ENCODE measurements around the gene LRMDA.

The LRMDA gene

DNA sequence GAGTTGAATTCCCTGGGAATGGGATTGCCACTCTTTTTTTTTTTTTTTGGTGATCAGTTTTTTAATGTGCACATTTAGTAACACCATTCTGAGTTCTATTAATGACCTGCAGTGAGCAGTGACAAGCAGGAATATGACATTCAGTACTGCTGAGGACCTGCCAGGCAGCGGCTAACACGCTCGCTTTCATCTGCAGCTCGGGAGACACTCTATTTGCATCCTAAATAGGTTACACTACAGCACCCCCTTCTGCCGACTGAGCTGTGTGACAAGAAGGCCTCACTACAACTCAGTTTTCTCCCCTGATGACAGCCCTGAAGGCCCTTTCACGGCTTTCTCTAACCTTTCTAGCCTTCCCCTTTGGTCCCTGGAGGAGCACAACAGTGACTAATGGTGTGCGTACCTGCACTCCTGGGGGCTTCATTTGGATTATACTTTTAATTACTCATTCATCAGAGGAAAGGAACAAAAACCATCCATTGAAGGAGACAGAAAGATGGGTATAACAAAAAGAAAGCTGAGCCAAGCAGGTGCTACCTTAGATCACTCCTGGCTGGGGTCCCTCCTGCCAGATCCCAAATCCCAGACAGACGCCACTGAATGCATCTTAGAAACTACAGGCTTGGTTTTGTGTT, 872.4 kb downstream of the LRMDA start:
- no peak for DNase-seq

DNA sequence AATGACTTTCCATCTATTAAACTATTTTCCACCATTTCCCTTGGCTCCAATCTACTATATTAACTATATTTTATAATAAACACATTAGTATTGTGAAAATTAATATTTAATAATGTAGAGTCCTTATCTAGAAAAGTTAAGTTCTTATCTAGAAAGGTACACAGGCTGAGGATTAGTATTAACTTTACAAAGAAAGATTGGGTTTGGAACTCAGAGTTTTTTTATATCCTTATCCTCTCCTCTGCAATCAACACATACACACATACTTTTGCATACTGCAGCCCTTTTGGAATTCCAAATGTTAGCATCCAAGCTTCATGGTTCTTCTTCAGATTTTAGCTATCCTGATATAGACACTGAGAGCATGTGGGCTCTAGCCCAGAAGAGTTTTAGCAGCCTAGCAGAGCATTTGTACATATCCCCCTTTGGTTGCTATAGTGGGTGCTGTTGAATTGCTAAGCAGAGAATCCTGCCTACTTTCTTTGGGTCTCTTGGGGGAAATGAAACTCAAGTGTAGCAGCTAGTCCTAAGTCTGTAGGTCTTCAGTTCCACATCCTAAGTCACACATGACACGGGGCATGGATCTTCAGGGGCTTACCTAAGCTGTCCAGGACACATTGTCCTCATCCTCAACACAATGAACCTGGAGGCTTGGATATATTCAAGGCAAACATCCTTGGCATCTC, 874.6 kb downstream of the LRMDA start:
- DNase-seq = no peak

DNA sequence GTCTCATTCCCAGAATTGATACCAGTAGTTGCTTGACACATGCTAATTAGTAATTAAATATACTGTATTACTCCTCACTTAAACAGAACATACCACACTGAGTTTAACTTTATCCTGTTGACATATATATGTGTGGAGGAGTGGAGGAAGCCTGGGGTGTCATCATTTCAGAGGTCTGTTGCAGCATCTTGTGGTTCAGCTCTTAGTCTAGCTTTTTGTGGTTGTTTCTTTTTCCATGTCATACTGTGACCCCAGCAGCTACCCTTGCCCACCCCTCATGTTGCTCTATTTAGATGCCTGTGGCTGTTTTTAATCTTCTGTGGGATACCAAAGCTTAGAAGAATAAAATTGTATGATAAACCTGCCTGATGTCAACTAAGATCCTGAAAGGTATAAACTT, 875.4 kb downstream of the LRMDA start:
- DNase-seq = no peak

DNA sequence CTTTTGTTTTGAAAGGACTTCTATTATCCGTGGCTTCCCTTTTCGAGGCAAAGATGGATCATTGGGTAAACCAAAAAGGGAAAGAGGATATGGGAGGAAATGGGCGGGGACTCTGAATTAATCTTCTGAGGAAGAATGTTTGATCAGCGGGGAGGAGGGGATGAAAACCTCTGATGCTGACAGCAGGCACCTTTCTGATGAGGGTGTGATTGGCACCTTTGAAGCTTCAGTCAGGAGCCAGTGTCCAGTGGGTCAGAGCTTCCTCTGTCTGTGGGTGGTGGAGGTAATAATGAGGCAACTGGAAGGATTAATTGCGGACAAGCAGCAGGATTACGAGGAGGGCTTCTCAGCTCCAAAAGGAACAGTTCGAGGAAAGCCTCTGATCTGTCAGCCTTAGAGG, 877.6 kb downstream of the LRMDA start:
- DNase-seq = no peak

DNA sequence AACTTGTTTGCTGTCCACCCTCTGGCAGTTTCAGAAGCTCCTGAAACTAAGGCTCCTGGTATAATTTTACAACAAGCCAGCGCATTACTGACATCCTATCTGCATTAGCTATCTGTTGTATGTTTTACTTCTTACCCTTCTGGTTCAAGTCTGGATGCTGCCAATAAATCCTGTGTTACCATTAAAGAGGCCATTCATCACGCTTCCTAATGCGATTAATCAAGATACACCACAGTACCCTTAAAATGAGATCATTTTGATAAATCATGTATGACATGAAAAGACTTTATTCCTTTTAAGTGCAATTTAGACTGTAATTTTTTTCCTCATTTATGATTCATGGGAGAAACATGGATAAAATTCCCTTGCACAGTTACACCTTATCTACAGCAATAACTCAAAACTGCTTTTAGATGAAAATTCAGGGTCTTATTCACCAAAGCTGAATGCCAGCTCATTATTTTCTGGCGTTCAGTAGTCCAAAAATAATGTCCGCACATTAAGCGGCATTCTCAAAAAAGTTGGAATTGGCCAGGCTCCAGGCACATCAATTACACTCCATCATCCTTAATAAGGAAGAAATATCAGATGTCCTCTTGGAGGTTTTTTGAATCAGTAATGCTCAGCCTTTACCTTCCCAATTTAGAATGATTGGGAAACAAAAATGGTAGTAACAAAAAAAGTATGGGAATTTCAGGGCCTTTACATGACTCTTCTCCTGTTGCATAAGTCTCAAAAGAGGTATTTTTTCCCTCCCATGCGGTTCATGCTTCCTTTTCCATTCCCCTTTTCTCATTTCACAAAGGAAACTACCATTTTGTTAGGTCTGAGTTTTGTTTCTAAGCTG, 878.5 kb downstream of the LRMDA start:
- DNase-seq = no peak

DNA sequence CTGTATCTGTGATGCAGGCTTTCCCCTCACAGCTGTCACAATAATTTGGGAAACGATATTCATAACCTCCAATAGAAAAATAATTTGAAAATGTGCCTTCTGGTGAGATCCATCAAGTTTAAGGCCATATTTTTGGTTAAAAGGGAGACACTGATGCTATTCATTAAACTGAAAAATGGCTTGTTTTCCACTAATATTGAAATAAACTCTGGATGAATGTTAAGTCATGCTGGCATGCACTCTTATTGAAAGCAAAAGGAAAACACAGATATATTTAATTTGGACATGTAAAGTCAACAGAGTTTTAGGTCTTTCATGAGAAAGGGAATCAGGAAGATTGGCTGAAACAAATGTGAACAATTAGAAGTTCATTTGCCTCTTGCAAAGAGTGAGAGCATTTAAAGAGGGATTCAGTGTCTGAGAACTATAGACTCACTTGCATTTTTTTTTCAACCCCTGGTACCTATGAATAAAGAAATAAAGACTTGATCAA, 879.2 kb downstream of the LRMDA start:
- no peak for DNase-seq

DNA sequence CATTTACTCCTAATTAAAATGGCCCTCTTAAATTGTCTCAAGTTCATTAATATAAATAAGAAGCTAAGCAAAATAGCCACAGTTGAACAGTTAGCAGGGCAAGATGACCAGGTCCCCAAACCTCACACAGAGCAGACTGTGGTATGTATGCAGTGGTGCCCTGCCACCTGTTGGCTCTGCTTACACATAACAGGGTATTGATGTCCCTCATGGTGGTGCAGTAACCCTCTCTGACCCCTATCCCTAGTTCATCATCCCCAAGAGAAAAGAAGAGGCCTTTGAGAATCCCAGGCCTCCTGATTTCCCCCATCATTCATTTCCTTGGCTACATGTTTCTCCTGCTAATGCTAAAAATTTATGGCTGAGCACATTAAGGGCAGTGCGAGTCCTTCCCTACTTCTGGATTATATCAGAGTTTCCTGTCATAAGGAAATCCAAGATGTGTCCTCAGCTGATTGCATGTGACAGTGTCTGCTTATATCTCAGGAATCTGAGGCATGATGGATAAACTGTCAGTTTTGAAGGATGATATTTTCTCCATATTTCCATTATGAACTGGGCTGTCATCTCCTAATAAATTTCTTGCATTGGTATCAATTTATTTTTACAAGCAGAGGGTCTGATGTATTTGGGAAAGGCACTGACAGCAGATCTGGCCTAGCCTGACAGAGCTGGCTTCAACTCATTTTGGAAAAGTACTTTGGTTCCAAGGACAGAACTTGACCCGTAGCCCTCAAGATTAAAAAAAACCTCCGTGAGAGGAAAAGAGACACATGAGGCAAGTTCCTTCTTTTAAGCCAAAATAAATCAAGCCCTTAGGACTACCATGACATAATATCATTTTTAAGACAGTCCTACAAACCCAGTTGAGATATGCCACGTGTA, 880.6 kb downstream of the LRMDA start:
- no peak for DNase-seq

DNA sequence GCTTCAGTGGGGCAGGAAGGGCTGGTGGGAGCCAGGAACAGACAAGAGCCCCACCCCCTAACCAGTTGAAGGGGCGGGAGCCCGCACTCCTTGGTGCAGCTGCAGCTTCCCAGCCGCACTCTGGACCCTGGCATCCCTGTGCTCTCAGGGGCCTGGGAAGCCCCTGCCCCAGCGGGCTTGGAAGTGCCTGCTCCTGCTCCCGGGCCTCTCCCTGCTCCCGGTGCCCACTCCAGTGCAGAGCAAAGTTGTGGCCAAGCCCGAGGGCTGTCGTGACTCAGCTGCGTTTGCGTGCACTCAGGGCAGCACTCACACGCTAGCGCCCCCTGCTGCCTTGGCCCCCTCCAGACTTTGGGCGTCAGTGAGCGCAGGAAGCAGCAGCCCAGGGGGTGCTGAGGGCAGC, 883.8 kb downstream of the LRMDA start:
- no peak for DNase-seq

DNA sequence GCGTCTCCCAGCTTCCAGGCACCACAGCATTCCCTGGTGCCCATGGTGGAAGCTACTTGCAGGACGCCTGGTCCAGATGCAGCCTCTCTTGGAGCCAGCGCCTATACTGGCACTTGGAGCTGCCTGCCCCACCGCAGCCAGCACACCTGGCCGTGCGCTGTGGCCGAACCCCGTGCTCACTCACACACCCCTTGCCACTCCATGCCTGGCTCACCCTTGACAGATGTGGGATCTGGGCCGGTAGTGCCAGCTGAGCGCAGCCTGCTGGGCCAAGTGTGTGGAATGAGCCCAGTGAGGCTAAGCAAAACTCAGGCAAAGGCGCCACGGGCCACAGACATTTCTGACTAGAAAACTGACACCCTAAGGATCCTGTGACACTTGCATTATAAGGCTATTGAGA, 884.8 kb downstream of the LRMDA start:
- DNase-seq = no peak

DNA sequence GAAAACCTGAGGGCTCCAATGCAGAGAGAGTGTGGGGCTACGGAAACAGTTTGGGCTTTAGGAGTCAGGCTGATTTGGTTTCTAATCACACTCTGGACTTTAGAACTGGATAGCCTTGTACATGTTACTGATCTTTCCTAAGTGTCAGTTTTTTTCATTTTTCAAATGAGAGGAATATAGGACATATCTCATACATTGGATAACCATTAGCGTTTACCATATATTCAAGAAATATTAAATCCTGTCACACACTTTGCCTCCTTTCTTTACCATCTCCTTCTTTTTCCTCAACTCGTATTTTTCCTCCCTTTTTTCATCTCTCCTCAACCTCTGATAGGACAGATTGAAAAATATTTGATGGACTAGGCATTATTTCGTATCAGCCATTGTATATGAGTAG, 885.7 kb downstream of the LRMDA start:
- no peak for DNase-seq

DNA sequence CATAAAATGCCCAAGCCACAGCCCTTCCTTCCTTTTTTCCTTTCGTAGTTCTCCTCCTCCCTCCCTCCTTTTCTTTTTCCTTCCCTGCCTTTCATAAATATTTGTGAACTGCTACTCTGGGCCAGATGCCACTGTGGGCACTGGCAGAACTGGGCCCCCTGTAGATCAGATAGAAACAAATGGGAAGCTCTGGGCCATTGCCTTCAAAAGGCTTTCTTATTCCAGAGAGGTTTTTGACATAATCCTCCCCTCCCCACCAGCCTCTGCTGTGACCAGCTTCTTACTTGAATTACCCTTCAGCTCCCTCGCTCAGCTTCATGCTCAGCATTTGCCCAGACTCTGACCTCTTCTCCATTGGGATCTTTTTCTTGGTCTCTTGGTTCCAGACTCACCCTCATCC, 886.8 kb downstream of the LRMDA start:
- no peak for DNase-seq

DNA sequence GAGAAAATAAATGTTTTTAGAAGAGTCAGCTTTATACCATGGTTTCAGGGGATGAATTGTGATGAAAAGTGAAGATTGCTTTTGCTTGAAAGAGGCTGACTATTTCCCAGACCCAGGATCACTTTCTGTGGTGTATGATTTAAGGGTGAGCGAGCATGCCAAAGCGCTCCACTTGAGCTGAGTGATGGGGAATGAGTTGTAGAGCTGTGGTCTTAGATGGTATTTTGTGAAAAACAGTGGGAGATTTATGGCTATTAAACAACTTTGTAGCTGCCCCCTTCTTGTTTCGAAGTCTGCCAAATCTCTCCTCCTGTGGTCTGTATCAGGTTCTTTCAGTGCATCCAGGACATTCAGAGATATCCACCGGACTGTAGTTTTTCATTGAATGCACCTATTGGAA, 888.2 kb downstream of the LRMDA start:
- DNase-seq = no peak

DNA sequence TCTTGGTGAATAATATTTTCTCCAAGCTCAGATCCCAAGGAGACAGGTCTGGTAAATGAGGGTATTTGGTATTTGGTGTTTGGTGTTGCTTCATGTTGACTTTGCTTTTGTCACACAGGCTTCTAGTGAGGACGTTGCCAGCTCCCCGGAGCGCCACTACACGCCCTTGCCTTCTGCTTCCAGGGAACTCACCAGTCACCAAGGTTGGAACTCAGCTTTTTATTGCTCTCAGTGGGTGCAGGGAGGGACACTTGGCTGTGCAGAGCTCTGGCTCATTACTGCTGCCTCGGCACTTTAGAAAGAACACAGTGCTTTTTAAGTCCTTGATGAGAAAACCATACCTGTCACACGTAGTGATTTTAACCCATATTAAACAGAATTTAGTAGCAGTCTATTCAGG, 892.9 kb downstream of the LRMDA start:
- DNase-seq = no peak

DNA sequence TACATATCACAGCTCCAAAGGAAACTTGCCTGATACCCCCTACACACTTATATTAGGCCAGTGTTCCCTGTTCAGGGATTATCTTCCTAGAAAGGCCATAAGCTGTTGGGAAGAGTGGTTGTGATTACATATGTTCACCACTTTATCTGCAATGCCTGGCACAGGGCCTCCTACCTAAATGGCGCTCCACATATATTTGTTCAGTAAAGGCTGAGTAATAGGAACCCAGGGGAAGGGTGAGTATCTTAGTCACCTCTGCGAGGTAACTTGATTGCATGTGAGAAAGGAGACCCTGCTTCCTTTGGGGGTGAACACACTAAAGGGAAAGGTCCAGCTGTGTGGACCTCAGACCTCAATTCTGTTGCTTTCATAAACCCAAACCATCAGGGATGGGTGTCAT, 896.0 kb downstream of the LRMDA start:
- no peak for DNase-seq

DNA sequence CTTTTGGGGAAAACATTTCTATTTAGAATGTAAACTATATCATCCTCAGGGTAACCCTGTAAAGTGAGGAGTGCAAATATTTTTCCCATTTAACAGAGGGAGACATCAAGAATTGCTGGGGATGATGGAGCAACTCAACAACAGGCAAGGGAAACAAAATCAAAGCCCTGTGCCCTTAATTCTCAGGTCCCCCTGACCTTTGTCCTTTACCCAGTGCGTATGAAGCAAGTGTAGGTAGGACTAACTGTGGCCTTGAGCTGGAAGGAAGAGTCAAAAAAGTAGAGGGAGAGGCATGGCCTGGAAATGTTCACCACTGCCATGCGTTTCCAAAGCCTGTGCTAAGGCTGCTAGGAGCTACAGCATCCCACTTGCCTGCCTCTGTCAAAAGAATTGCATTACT, 896.9 kb downstream of the LRMDA start:
- no peak for DNase-seq

DNA sequence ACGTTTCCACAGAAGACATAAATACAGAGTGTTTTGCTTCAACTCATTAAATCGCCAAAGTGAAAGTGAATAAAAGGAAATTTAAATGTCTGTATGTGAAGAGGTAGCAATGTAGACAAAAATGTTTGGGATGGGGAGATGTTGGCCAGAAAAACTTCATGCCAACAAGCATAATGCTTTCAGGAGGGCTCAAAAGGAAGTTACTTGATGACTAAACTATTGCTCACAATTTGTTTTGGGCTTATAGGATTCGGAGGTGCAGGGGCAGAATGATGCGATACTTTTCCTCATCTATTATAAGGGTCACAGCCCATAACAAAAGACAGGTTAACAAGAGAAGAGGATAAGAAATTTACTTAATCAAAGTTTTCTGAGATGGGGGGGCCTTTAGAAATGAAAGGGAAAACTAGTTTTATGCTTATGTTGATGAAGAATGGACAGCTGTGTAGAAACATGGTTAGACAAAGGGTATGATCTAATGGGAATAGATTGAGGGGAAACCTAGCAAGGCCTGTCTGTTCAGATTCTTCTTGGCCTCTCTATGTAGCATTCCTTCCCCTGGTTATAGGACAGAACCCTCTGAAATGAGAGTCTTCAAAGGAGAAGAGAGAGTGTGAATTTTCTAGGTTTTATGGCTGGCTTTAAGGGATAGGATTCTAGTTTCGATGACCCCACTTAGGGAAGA, 898.6 kb downstream of the LRMDA start:
- no peak for DNase-seq

DNA sequence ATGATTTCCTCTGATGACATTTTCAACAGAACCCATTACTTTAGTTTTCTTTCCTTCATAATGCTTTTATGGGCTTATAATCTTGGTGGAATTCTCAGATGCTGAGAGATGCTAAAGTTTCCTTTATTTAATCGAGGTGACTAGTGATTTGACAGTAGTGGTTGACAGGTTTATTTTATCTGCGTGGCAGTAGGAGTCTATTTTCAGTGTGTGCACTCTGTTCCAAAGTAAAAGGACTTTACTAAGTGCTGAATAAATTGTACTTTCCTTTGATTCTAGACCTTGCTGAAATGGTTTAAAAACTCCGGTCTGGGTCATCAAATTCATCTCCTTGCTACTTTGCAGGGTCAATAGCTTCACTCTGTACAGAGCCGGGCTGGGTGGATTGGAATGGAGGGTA, 900.3 kb downstream of the LRMDA start:
- no peak for DNase-seq

DNA sequence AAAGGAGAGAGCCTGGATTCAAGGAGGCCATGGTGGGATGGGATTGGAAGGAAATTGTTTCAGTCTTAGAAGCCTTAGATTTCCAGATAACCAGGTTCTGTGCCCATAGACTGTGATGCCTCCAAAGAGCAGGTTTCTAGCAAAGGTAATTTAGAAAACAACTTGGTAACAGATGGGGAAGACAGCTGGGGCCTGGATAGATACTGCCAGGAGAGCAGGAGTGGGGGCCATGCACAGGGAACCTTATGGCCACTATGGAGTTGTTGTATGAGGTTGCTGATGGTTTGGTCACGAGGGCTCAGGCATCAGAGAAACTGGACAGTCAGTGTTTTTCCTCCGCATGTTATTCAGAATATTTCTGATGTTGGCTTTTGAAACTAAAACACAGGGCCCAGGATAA, 901.9 kb downstream of the LRMDA start:
- DNase-seq = no peak

DNA sequence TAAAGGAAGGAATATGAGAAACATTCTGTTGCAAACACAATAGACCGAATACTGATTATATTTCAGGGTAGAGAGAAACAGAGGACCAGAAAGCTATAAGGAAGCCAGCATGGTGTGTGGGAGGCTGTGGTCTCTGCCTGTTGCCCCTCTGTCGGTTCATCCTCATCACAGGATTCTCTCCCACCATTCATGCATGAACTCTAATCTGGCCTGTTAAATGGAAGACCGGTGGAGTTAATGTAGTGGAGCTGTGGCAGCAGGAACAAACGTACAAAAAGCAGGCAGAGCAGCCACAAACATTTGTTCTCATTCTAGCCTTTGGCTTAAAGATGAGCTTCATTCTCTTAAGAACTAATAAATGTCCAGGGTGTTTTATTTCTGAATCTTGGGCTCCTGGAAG, 902.4 kb downstream of the LRMDA start:
- no peak for DNase-seq

DNA sequence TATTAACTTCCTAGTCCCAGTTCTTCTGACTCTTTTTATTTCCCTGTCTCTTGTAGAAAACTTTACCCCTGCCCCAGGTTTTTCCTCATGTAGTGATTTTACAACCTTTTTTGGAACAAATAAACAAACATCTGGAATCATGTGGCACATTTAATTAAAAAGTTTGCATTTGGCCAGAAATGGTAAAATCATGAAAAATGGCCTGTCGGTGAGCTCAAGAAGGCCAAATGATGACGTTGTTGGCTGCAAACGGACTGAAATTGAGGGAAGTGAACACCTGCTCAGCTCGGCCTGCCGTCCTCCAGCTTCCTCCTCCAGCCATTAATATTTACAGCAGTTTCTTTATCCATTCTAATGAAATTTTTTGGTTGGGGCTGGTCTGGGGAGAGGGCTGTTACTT, 902.8 kb downstream of the LRMDA start:
- DNase-seq = no peak

DNA sequence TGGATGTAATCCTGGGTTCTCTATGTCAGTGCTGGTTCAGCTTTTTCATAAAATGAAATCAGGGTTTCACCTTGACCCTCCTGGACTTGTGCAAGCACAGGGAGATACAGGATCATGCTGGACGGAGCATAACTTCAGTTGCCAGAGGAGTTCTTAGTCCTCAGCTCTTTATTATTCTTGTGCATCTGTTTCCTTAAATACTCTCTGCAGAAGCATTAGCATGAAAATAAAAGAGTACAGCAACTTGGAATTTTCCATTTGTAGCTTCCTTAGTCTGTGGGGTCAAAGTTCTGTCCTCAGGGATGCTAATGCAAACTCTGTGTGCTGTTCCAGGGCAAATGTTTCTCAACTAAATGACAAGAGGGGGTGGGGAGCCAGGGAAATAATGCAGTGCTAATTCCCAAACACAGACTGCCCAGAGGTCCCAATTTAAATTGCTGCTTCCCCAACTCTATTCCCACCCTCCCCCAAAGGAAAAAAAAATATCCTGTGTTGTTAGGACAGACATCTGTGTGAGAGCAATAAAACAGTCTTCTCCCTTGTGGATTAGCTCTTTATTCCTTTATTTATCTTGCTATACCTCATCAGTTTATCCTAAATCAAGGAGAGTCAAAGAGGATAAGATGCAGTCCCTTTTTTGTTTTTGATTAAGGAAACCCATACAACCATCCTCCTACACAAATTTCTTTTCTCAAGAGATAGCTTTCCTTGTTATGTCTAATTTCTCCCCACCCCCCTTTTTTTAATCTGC, 905.0 kb downstream of the LRMDA start:
- no peak for DNase-seq

DNA sequence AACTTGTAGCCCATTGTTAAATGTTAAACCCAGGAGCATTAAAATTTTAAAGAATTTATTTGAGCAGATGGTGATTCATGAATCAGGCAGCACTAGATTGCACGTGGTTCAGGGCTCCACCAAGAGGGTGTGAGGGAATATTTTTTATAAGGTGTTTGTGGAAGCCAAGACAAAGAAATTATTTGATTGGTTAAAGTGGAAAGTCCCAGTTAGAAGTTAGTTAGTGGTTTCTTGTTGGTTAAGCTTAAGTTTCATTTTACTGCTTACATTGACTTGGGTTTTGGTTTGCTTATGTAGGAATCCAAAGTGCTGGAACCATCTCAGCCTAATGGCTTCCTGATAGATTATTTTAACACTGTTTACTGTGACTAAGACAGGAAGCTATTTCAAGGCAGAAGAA, 906.2 kb downstream of the LRMDA start:
- DNase-seq = no peak

Data from KG1 (cell line).